ENCODE results near the gene SPATA46. TPM values are rescaled to one million over a fixed set of nuclear protein-coding genes. Genes with fewer than 3 reads are reported as not detected.
A peak's percentile ranks its signal among the peaks of the same experiment; 100 is the strongest.

The SPATA46 gene
- total RNA-seq, 1 donor from 2014 or later, result not detected

DNA sequence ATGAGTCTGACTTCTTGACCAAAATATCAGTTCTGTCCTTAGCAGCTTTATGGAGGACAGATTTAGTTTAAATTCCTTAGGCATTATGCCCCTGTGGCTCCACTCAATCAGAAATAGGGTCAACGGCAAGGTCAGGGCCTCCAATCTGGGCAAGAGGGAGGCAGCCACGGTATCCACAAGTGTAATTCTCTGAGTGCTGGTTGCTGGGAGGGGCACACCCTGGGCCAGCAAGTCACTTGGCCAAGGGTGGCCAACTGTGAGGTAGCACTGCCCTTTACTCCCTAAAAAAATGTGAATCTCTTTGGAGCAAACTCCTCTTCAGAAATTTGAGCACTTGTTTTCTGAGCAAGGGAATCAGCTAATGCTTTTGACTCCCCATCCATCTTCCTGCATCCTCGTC is 12.8 kb downstream of the SPATA46 start:
- Mint-ChIP-seq H3K27ac (ENCODE audit: unreplicated experiment) (no peak overlapping the region), H3K9me3 (ENCODE audit: unreplicated experiment) (no peaks in the 10 kb centered on the region)

DNA sequence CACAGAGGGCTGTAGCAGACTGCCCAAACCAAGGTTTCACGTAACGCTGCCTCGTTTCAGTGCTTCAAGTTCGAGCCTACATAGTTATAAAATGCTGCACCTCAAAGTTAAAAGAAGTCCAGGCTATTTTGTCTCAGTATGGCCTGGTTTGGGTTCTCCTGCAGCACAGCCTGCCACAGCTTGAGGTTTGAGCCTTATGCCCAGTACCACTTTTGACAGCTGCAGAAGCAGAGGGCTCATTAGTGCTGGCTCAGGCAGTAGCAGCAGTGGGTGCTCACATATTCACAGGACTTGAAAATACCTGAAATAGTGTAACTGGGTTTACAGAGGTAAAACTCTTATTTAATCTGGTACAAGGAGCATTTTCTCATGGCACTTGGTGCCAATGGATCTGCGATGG is 15.3 kb downstream of the SPATA46 start:
- Mint-ChIP-seq H3K4me1 (ENCODE audit: unreplicated experiment) (peaks cover 27% of the 10 kb centered on the region), H3K27ac (ENCODE audit: unreplicated experiment) (no peak overlapping the region), H3K9me3 (ENCODE audit: unreplicated experiment) (no peaks in the 10 kb centered on the region), H3K27me3 (ENCODE audit: unreplicated experiment) (peaks cover 8% of the 10 kb centered on the region), H3K36me3 (ENCODE audit: low read depth, unreplicated experiment) (peaks cover 28% of the 10 kb centered on the region), H3K4me3 (ENCODE audit: unreplicated experiment) (no peak overlapping the region)
- no peak for TF ChIP-seq CTCF (IDR thresholded peaks at IDR 0.05; ENCODE audit: unreplicated experiment)
- no peak for DNase-seq (ENCODE audit: low spot score)

More for the DNA sequence above, 12.8 kb downstream of the SPATA46 start:
- H3K4me3 Mint-ChIP-seq (ENCODE audit: unreplicated experiment), result no peak overlapping the region
- H3K36me3 Mint-ChIP-seq (ENCODE audit: low read depth, unreplicated experiment), result peaks cover 19% of the 10 kb centered on the region
- no peak for TF ChIP-seq CTCF (IDR thresholded peaks at IDR 0.05; ENCODE audit: unreplicated experiment)
- H3K4me1 Mint-ChIP-seq (ENCODE audit: unreplicated experiment), result peaks cover 8% of the 10 kb centered on the region
- DNase-seq (ENCODE audit: low spot score), result no peak
- H3K27me3 Mint-ChIP-seq (ENCODE audit: unreplicated experiment), result peaks cover 4% of the 10 kb centered on the region

- H3K4me1 Mint-ChIP-seq (ENCODE audit: unreplicated experiment), result peaks cover 31% of the 10 kb centered on the region
- peaks cover 8% of the 10 kb centered on the region for H3K27me3 Mint-ChIP-seq (ENCODE audit: unreplicated experiment)
- H3K9me3 Mint-ChIP-seq (ENCODE audit: unreplicated experiment), result no peaks in the 10 kb centered on the region
- H3K27ac Mint-ChIP-seq (ENCODE audit: unreplicated experiment), result no peak overlapping the region
- no peak for TF ChIP-seq CTCF (IDR thresholded peaks at IDR 0.05; ENCODE audit: unreplicated experiment)
- DNase-seq (ENCODE audit: low spot score), result no peak
- H3K36me3 Mint-ChIP-seq (ENCODE audit: low read depth, unreplicated experiment), result peaks cover 28% of the 10 kb centered on the region
- H3K4me3 Mint-ChIP-seq (ENCODE audit: unreplicated experiment), result no peak overlapping the region
Measured at GRCh38 chr1:162360874-162361260, 15.8 kb downstream of the SPATA46 start.

GRCh38 chr1:162360237-162360873 is 16.3 kb downstream of the SPATA46 start:
- Mint-ChIP-seq H3K27ac (ENCODE audit: unreplicated experiment) (no peak overlapping the region), H3K9me3 (ENCODE audit: unreplicated experiment) (no peaks in the 10 kb centered on the region), H3K36me3 (ENCODE audit: low read depth, unreplicated experiment) (peaks cover 33% of the 10 kb centered on the region), H3K4me1 (ENCODE audit: unreplicated experiment) (peaks cover 35% of the 10 kb centered on the region), H3K27me3 (ENCODE audit: unreplicated experiment) (peaks cover 8% of the 10 kb centered on the region), H3K4me3 (ENCODE audit: unreplicated experiment) (no peak overlapping the region)
- TF ChIP-seq CTCF (IDR thresholded peaks at IDR 0.05; ENCODE audit: unreplicated experiment), result no peak
- no peak for DNase-seq (ENCODE audit: low spot score)

DNA sequence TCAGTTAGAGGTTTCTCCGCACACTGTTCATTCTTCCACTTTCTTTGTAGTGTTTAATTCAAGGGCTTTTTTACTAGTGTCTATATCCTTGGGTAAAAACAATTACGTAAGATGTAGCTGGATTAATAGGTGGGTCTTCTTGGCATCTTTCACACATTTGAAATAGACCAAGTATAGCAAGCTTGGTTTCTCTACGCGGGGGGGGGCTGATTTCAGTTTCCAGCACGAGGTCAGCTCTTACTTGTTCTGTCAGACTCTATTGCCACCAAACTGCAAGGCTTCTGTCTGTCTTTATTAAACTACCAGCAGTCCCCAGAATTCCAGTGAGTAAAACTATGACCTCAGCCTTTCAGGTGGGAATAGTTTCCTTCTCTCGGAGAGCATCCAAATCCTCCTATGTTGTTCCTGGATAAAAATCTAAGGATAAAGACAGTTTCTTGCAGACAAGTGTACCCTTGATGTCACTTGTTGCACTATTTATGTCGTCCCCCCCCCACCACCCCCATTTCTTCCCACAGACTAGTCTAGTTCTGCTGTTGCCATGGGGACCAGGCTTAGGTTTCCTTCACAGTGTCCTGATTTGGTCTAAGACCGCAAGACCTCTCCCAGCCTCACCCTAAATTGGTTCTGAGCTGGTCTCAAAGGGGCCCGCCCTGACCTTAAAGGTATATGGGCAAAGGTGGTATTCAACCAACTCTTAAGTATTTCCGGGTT is 17.0 kb downstream of the SPATA46 start:
- Mint-ChIP-seq H3K36me3 (ENCODE audit: low read depth, unreplicated experiment) (peaks cover 39% of the 10 kb centered on the region), H3K4me1 (ENCODE audit: unreplicated experiment) (peaks cover 42% of the 10 kb centered on the region), H3K27me3 (ENCODE audit: unreplicated experiment) (peaks cover 8% of the 10 kb centered on the region), H3K4me3 (ENCODE audit: unreplicated experiment) (peak overlapping the region; percentile 71), H3K27ac (ENCODE audit: unreplicated experiment) (peak overlapping the region; percentile 59), H3K9me3 (ENCODE audit: unreplicated experiment) (no peaks in the 10 kb centered on the region)
- no peak for TF ChIP-seq CTCF (IDR thresholded peaks at IDR 0.05; ENCODE audit: unreplicated experiment)
- DNase-seq (ENCODE audit: low spot score), result no peak
